ENCODE results near the gene NFS1.

NFS1 gene

DNA sequence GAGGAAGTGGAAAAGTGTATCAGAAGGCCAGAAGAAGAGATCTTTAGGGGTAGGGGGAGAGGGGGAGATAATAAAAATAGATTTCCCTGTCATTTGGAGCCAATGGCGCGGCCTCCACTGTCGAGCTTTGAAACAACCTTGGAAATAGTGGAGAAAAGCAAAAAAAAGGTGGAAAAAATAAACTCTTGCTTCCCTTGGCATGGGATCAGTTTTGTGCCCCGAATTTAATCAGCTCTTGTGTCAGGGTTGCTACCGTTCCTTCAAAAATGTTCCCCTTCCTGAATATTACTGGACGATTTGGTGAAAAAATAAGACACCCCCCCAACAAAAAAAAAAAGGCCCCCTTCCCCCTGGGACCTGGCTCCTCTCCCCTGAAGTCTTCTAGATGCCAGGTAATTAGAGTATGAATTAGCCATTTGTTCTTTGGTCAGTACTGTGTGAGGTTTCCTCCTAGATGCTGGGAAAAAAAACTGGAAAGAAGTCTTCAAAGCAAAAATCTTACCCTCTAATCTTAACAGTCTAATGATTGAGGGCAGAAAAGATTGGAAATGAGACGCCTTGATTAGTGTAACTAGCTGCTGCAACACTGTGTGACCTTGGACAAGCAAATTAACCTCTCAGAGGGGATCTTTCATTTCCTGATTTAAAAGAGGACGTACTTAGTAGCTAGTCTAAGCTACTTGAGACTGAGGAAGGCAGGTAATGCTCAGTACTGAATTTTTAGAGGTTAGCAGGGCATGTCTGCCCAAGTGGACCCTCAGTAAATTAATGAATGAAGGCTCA, 43.8 kb upstream of the NFS1 start:
- H2AFZ ChIP-seq (ENCODE audit: low read length) = no peak overlapping the region
- H3K4me1 ChIP-seq (ENCODE audit: insufficient read depth, low read length, severe bottlenecking) = peaks cover 45% of the 10 kb centered on the region
- no peaks in the 10 kb centered on the region for H3F3A ChIP-seq (ENCODE audit: insufficient read depth, low read length)
- no peaks in the 10 kb centered on the region for H3K9me3 ChIP-seq (ENCODE audit: low read length)
- no peaks in the 10 kb centered on the region for H3K9me2 ChIP-seq (ENCODE audit: low read depth, low read length)
- peak overlapping the region; percentile 96 for H3K9ac ChIP-seq (ENCODE audit: low read length)
- no peaks in the 10 kb centered on the region for H3K27me3 ChIP-seq (ENCODE audit: insufficient read depth, low read length)
- H3K36me3 ChIP-seq (ENCODE audit: insufficient read depth, low read length) = peaks cover 37% of the 10 kb centered on the region
- H3K27ac ChIP-seq (ENCODE audit: low read depth, low read length, poor library complexity, severe bottlenecking) = peak overlapping the region; percentile 96
- no peak for TF ChIP-seq EZH2 (IDR thresholded peaks at IDR 0.05; ENCODE audit: borderline replicate concordance, low read length)
- TF ChIP-seq, protein P1, sequence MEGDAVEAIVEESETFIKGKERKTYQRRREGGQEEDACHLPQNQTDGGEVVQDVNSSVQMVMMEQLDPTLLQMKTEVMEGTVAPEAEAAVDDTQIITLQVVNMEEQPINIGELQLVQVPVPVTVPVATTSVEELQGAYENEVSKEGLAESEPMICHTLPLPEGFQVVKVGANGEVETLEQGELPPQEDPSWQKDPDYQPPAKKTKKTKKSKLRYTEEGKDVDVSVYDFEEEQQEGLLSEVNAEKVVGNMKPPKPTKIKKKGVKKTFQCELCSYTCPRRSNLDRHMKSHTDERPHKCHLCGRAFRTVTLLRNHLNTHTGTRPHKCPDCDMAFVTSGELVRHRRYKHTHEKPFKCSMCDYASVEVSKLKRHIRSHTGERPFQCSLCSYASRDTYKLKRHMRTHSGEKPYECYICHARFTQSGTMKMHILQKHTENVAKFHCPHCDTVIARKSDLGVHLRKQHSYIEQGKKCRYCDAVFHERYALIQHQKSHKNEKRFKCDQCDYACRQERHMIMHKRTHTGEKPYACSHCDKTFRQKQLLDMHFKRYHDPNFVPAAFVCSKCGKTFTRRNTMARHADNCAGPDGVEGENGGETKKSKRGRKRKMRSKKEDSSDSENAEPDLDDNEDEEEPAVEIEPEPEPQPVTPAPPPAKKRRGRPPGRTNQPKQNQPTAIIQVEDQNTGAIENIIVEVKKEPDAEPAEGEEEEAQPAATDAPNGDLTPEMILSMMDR (IDR thresholded peaks at IDR 0.05; ENCODE audit: low read length) = no peak
- H4K20me1 ChIP-seq (ENCODE audit: insufficient read depth, low read length) = peaks cover 13% of the 10 kb centered on the region; the same call in 1 of the 2 replicates
- peak overlapping the region; percentile 80 for H3K4me2 ChIP-seq (ENCODE audit: low read length)
- peaks cover 41% of the 10 kb centered on the region for H3K79me2 ChIP-seq (ENCODE audit: insufficient read depth, low read length)
- peak overlapping the region; percentile 77 for H3K4me3 ChIP-seq (ENCODE audit: low read depth, low read length, poor library complexity, severe bottlenecking)

DNA sequence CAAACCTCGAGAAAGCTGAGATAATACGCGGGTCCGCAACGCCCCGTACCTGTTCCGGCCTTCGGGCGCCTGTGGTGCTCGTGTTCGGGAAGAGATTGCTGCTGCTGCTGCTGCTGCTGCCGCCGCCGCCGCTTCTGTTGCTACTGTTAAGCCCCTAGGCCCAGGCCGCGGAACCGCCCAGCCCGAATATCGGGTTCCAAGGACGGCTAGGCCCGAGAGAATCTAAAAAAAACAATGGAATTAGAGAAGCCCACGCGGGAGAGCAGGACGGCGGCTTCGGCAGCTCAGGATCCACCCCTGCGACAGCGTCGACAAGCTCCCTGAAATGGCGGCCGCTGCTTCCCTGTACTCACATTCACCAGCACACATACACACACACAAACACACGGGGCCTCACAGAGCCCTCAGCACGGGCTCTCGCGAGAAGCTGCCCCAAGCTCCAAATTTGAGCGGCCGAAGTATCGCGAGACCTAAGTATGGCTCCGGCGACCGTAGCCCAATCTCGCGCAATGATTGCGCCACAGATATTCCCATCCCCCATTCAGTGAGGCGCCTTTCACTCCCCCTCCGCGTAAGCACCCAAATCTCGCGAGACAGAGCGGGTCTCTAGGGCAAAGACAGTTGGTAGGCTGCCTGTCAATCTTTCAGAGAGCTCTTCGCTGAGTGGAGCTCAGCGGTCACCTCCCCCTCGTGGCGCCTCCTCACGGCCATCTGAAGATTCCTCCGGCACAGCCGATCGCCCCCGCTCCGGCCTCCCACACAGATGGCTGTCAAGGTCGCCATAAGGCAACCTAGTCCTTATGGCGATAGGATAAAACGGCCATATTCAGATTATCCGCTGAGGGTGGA, 43.0 kb upstream of the NFS1 start, which contains the start of gene RBM39:
Gene RBM39 (minus strand): TSS at position 369 of the 849 bp plus-strand sequence. CDS start 1,386 bp downstream, outside the sequence.
- Histone ChIP-seq H3K4me3 (ENCODE audit: low read depth, low read length, poor library complexity, severe bottlenecking) (peak within 1 kb of the TSS; percentile 97), H3K27me3 (ENCODE audit: insufficient read depth, low read length) (no peaks in the 10 kb centered on the region), H3F3A (ENCODE audit: insufficient read depth, low read length) (no peaks in the 10 kb centered on the region), H3K4me2 (ENCODE audit: low read length) (peak within 1 kb of the TSS; percentile 91), H3K4me1 (ENCODE audit: insufficient read depth, low read length, severe bottlenecking) (peaks cover 45% of the 10 kb centered on the region), H3K36me3 (ENCODE audit: insufficient read depth, low read length) (peaks cover 45% of the 10 kb centered on the region), H4K20me1 (ENCODE audit: insufficient read depth, low read length) (peaks cover 13% of the 10 kb centered on the region; the same call in 1 of the 2 replicates), H3K79me2 (ENCODE audit: insufficient read depth, low read length) (peaks cover 47% of the 10 kb centered on the region), H3K27ac (ENCODE audit: low read depth, low read length, poor library complexity, severe bottlenecking) (peak within 1 kb of the TSS; percentile 96), H3K9ac (ENCODE audit: low read length) (peak within 1 kb of the TSS; percentile 100), H2AFZ (ENCODE audit: low read length) (no peak within 1 kb of the TSS), H3K9me2 (ENCODE audit: low read depth, low read length) (no peaks in the 10 kb centered on the region), H3K9me3 (ENCODE audit: low read length) (no peaks in the 10 kb centered on the region)
- TF ChIP-seq EZH2 (IDR thresholded peaks at IDR 0.05; ENCODE audit: borderline replicate concordance, low read length) = no peak
- TF ChIP-seq, protein P1 (IDR thresholded peaks at IDR 0.05; ENCODE audit: low read length) = no peak

DNA sequence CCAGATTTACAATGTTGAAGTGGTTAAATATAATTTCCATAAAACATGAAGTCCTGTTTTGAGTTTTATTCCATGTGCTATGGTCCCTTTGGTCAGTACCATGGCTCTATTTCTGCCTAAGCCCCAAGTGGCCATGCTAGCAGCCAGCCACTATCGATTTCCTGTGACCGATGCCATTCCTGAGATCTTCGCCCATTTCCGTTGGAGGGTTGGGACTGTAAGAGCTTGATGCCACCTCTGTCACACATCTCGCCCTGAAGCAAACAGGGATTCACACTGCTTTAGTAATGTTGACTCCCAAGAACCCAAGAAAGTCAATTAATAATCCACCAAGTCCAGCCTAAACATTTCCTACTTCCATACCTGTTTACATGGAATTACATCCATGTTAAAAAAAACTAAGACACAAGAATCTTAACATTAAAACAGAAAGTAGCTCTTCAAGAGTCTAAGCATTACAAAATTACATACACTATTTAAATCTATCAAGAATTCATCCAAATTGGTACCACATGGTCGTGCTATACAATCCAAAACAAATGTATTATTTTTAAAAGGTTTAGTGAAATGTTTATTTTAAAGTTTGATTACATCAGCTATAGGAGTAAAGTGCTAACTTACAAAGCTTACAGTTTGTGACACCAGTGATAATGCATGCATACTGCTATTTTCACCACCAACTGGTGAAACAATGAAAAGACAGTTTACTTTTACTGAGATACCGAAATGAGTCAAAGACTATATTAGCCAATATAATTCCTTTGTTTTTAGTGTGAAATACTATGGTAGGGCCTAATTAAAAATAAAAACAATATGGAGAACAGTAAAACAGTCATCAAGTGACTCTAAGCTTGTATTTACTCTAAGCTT, 40.4 kb upstream of the NFS1 start:
- Histone ChIP-seq H3K79me2 (ENCODE audit: insufficient read depth, low read length) (peaks cover 67% of the 10 kb centered on the region), H3K36me3 (ENCODE audit: insufficient read depth, low read length) (peaks cover 71% of the 10 kb centered on the region)

More for the DNA sequence above, 40.4 kb upstream of the NFS1 start:
- H3K27me3 ChIP-seq (ENCODE audit: insufficient read depth, low read length) = no peaks in the 10 kb centered on the region
- no peaks in the 10 kb centered on the region for H3K9me2 ChIP-seq (ENCODE audit: low read depth, low read length)
- H3F3A ChIP-seq (ENCODE audit: insufficient read depth, low read length) = no peaks in the 10 kb centered on the region
- H3K9me3 ChIP-seq (ENCODE audit: low read length) = no peaks in the 10 kb centered on the region
- no peak overlapping the region for H3K27ac ChIP-seq (ENCODE audit: low read depth, low read length, poor library complexity, severe bottlenecking)
- no peak for TF ChIP-seq EZH2 (IDR thresholded peaks at IDR 0.05; ENCODE audit: borderline replicate concordance, low read length)
- TF ChIP-seq, protein P1 (IDR thresholded peaks at IDR 0.05; ENCODE audit: low read length) = peak; percentile 36
- H2AFZ ChIP-seq (ENCODE audit: low read length) = no peak overlapping the region
- peaks cover 13% of the 10 kb centered on the region; the same call in 1 of the 2 replicates for H4K20me1 ChIP-seq (ENCODE audit: insufficient read depth, low read length)
- H3K4me2 ChIP-seq (ENCODE audit: low read length) = peak overlapping the region; percentile 91
- H3K4me3 ChIP-seq (ENCODE audit: low read depth, low read length, poor library complexity, severe bottlenecking) = peak overlapping the region; percentile 97
- peak overlapping the region; percentile 100 for H3K9ac ChIP-seq (ENCODE audit: low read length)
- H3K4me1 ChIP-seq (ENCODE audit: insufficient read depth, low read length, severe bottlenecking) = peaks cover 53% of the 10 kb centered on the region
